Activated CD4-positive, alpha-beta T cell treated with anti-CD3 and anti-CD28 coated beads for 48 hours (primary cell): ENCODE results near the gene IL1F10.

Experiments
- DNase-seq: peaks from one replicate; pipeline ENCODE4 v3.0.0-alpha.2; 2020

IL1F10 gene

DNA sequence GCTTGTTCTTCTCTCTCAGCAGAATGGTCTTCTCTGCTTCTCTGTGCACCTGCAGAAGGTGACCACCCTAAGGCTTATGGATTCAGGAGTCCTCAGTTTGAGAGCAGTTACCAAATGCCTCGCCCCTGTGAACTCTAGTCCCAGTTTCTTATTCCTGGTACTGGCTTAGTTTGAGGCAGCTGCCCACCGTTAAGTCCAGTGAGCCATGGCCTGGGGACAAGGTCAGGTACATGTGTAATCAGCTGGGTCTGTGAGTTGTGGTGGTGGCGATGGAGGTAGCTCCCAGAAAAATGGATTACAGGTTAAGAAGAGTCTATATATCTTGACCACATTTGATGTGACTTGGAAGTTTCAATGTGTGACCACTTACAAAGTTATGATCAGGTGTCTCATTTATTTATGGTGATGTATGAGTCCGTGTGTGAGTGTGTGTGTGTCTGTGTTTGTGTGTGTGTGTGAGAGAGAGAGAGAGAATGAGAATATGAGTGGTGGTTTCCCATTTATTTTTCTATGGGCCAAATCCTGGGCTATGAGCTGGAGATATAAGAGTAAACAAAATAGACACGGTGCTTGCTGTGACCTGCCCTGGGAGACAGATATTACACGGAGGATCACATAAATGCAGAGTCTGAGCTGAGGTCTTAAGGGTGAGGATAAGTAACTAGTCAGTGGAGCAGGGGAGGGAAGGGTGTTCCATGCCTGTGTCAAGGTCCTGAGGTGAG is 46.6 kb downstream of the IL1F10 start:
- DNase-seq = no peak

DNA sequence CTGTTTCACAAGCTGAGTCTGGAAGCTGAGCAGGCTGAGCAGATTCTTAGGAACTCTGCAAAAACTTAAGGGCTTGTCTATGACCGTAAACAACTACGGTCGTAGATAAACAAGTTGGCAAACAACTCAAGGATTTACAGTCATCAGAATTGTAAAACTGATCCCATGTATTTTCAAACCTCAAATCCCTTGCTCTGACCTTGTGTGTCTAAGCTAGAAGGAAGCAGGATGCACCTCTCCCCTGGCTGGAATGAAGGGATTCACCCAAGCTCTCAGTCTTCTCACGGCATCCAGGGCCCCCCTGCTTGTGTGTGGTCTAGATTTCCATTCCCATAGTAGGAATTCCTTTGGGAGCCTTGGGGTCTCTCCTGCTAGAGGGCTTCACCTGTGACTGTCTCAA is 47.2 kb downstream of the IL1F10 start:
- DNase-seq = no peak

DNA sequence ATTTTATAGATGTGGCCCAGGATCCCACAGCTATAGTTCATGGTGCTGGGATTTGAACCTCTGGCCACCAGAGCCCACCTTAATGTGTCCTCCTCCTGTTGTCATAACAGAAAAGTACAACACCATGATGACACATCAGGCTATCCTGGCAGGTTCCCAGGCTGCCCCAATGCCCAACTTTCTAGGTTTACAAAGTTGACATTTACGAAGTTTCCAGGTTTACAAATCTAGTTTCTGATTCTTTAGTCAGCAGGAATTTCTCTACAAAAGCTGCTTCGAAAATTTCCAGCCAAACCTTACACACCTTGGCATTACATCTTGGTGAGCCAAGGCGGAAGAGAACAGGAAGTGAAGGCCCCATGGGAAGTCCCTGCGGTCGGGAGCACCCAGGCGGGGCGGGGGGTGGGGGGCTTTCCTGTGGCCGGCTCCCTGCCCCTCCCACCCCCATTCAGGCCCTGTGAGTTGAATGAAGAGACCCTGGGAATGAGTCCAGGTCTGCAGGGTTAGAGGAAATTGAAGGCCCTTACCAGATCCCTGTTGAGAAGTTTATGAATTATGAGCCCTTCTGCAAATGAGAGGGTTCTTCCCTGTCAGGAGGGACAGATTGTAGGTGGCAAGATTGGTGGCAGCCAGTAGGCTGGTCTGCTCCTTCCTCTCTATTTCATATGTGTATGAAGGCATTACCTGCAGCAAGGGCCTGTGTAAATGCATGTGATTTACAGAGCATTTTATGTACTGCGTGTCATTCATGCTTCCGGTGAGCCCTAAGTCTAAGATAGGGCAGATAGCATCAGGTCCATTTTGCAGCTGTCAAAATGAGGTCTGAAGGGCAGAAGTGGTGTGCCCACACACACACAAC is 48.6 kb downstream of the IL1F10 start:
- no peak for DNase-seq

DNA sequence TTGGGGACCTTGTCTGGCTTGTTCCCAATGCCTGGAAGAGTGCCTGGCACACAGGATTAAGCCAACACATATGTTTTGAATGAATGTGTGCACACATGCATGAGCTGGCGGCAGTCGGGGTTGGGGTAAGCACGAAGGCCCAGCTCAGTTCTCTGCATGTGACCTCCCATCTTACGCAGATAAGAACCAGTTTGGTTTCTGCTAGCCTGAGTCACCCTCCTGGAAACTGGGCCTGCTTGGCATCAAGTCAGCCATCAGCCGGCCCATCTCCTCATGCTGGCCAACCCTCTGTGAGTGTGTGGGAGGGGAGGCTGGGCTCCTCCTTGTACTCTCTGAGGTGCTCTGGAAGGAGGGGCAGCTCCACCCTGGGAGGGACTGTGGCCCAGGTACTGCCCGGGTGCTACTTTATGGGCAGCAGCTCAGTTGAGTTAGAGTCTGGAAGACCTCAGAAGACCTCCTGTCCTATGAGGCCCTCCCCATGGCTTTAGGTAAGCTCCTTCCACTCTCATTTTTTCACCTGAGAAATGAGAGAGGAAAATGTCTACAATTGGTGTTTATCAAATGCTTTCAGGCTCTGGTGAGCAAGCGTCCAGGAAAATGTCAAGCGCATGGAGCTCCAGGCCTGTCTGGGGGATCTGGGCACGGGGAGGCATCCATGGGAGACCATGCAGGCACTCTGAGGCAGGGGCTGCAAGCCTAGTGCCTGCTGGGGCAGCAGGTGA is 49.9 kb downstream of the IL1F10 start:
- peak; percentile 78 for DNase-seq

DNA sequence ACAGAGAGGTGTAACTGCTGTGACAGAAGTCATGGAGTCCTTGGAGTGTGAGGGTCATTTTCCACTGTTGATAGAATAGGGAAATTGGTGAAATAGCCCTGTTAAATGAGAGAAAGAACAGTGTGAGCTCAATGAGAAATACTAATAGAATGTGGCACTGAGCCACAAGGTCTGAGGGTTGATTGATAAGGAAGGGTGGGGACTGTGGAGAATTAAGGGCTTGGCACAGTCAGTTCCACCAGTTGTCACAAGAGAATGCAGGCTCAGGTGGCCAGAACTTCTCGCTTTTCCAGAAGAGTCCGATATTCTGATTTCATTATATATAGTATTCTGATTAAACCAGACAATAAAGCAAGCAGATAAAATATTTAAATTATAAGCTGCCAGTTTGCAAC is 50.5 kb downstream of the IL1F10 start:
- DNase-seq = no peak

DNA sequence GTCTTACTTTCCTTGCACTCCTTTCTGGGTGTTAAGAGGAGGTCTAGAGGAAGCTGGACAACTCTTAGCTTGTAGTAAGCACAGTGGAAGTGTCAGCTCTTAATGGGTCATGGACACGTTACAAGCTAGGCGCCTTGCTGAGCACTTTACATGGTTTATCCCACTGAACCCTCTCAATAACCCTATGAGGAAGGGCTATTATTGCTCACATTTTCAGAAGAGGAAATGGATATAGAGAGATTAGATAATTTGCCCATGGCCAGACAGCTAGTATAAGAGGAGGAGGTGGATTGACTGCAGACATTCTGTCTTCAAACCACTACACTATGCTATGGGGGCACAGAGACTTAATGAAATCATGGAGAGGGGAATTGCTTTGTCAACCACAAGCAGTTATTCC is 51.3 kb downstream of the IL1F10 start:
- DNase-seq = no peak

DNA sequence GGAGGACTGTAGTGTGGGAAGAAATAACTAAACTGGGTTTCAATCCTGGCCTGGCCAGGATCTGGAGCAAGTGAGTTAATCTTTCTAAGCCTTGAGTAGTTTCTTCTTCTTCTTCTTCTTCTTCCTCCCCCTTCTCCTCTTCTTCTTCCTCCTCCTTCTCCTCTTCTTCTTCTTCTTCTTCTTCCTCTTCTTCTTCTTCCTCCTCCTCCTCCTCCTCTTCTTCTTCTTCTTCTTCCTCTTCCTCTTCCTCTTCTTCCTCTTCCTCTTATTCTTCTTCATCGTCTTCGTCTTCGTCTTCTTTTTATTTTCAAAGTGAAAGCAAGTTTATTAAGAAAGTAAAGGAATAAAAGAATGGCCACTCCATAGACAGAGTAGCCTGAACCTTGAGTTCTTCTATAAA is 53.1 kb downstream of the IL1F10 start:
- DNase-seq = no peak

DNA sequence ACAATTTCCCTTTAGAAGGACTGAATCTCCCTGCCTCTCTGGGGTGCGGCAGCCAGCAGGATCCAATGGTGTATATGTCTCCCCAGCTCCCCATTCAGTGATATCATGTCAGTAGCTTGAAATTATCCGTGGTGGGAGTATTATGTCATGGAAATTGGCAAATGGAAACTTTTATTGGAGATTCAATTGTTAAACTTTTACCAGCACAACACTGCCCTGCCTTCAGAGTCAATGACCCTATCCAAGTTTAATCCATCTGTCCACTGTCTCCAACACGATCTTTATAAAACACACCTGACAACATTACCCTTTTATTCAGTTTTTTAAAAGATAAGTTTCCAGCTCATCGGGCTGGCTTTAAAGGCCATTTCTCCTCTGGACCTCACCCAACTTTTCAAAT is 54.6 kb downstream of the IL1F10 start:
- DNase-seq = no peak

DNA sequence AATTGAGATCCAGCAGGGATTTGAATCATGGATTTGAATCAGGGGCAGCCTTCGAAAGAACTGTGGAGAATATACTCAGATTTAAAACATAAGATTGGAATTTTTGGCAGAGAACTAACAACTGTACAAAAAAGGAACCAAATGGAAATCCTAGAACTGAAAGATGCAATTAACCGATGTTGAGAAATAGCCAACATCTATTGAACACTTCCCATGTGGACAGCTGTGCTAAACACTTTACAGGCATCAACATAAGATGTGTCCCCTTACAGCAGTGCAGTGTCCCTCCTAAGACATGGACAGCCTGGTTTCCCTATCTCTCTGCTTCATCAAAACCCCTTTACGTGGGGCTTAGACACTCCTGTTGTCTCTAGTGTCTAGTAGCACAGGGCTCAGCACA is 56.0 kb downstream of the IL1F10 start:
- no peak for DNase-seq

DNA sequence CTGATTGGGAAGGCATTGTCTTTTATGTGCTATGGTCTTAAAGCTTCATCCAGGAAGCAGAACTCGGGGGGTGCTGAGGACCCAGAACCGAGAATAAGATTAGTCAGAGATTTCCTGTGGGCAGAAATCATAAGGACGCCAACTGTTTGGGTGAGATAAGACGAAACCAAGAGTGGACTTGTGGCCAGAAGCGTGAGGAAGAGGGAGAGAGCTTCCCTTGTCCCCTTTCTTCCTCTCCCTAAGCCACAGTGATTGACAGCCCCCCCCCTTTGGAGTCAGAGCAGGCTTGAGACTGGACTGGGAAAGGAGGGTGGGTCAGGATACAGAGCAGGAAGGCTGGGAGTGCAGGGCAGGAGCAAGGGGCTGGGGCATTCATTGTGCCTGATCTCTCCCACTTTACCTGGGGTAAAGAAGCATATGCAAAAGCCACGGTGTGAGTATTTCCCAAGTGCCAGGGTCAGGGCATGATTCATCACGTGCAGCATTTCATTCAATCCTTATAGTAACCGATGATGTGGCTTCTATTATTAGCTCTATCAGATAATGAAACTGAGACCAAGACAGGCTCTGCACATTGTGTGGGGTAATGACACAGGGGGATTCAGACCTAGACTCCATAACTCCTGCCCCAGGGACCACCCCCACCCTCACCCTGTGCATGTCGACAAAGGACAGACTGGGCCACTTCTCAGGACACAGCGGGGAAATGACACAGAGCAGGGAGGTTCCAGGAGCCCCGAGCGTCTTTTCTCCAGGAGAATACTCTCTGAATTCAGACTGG is 56.6 kb downstream of the IL1F10 start:
- no peak for DNase-seq
